Sigmoid colon (tissue), 3 donors: ENCODE measurements around the gene REPS1.

ENCODE experiments used
- POLR2A ChIP-seq, 2 donors: fragments of 450-650 bp; IDR thresholded peaks; one replicate each; pipeline ENCODE4 v1.6.1; 2016; ENCODE audit warnings: antibody characterized with exemption in 2 of 2, mild to moderate bottlenecking in 2 of 2, moderate library complexity in 2 of 2
- TF ChIP-seq, protein P1 (sequence below), 4 experiments: fragments of 450-650 bp in 3 of 4; fragments of 200-600 bp in 1 of 4; IDR thresholded peaks; one replicate each; pipeline ENCODE4 v1.5.1; 2016 to 2019; ENCODE audit warnings: antibody characterized with exemption in 4 of 4, mild to moderate bottlenecking in 3 of 4, moderate library complexity in 2 of 4

DNA sequence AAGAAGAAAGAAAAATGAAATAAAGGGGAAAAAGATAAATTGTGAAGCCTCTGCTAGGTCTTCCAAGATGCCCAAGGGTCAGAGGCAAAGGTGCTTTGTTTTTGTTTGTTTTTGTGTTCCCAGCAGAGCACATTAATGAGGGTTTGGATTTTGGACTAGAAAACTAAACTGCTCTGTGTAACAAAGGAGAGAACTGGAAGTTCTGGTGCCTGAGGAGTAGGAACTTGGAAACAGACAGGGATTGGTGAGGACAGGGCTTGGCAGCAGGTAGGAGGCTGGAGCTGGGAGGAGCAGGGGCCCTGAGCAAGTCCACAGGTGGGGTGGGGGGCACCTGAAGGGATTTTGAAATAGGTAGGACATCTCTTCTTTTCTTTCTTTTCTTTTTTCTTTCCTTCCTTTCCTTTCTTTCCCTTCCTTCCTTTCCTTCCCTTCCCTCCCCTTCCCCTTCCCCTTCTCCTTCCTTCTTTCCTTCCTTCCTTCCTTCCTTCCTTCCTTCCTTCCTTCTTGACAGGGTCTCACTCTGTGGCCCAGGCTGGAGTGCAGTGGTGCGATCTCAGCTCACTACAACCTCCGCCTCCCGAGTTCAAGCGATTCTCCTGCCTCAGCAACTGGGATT is 25.2 kb upstream of the REPS1 start:
- TF ChIP-seq, protein P1, sequence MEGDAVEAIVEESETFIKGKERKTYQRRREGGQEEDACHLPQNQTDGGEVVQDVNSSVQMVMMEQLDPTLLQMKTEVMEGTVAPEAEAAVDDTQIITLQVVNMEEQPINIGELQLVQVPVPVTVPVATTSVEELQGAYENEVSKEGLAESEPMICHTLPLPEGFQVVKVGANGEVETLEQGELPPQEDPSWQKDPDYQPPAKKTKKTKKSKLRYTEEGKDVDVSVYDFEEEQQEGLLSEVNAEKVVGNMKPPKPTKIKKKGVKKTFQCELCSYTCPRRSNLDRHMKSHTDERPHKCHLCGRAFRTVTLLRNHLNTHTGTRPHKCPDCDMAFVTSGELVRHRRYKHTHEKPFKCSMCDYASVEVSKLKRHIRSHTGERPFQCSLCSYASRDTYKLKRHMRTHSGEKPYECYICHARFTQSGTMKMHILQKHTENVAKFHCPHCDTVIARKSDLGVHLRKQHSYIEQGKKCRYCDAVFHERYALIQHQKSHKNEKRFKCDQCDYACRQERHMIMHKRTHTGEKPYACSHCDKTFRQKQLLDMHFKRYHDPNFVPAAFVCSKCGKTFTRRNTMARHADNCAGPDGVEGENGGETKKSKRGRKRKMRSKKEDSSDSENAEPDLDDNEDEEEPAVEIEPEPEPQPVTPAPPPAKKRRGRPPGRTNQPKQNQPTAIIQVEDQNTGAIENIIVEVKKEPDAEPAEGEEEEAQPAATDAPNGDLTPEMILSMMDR (IDR thresholded peaks at IDR 0.05): no peak
- TF ChIP-seq POLR2A (IDR thresholded peaks at IDR 0.05): no peak
